ENCODE measurements around the gene ATP1A3.
A peak's percentile ranks its signal among the peaks of the same experiment; 100 is the strongest.

ATP1A3 gene

GRCh38 chr19:42006569-42006968 is 12.5 kb upstream of the ATP1A3 start:
- no peak overlapping the region for H3K4me3 ChIP-seq (replicated peaks; ENCODE audit: low read depth, low read length)
- no peak for TF ChIP-seq CTCF (IDR thresholded peaks at IDR 0.05; ENCODE audit: low read length, missing control alignments)
- DNase-seq (ENCODE audit: low read depth), result no peak

- no peak for TF ChIP-seq CTCF (IDR thresholded peaks at IDR 0.05; ENCODE audit: low read length, missing control alignments)
- DNase-seq (ENCODE audit: low read depth), result no peak
- no peak overlapping the region for H3K4me3 ChIP-seq (replicated peaks; ENCODE audit: low read depth, low read length)
Measured at GRCh38 chr19:42005504-42005903, 11.5 kb upstream of the ATP1A3 start.

- TF ChIP-seq CTCF (IDR thresholded peaks at IDR 0.05; ENCODE audit: low read length, missing control alignments), result no peak
- no peak overlapping the region for H3K4me3 ChIP-seq (replicated peaks; ENCODE audit: low read depth, low read length)
- DNase-seq (ENCODE audit: low read depth), result no peak
Measured at GRCh38 chr19:42003506-42004294, 9.7 kb upstream of the ATP1A3 start.

- H3K4me3 ChIP-seq (replicated peaks; ENCODE audit: low read depth, low read length), result no peak overlapping the region
- no peak for TF ChIP-seq CTCF (IDR thresholded peaks at IDR 0.05; ENCODE audit: low read length, missing control alignments)
- DNase-seq (ENCODE audit: low read depth), result no peak
Measured at GRCh38 chr19:41999878-42000208, 5.8 kb upstream of the ATP1A3 start.

GRCh38 chr19:41999071-41999877 is 5.2 kb upstream of the ATP1A3 start:
- DNase-seq (ENCODE audit: low read depth), result no peak
- H3K4me3 ChIP-seq (replicated peaks; ENCODE audit: low read depth, low read length), result no peak overlapping the region
- TF ChIP-seq CTCF (IDR thresholded peaks at IDR 0.05; ENCODE audit: low read length, missing control alignments), result no peak

GRCh38 chr19:41998246-41999020 is 4.4 kb upstream of the ATP1A3 start:
- peak; percentile 41 for TF ChIP-seq CTCF (IDR thresholded peaks at IDR 0.05; ENCODE audit: low read length, missing control alignments)
- H3K4me3 ChIP-seq (replicated peaks; ENCODE audit: low read depth, low read length), result no peak overlapping the region
- peak; percentile 29 for DNase-seq (ENCODE audit: low read depth)
